B cell (primary cell): ENCODE data around the gene MLLT3. TPM values are rescaled to one million over a fixed set of nuclear protein-coding genes. Genes with fewer than 3 reads are reported as not detected.

Experiments
- ATAC-seq: fragments of 200-7000 bp; cut with Tn5 transposase; one replicate; pipeline ENCODE4 v1.10.0; 2021; ENCODE audit warnings: low read depth, mild to moderate bottlenecking, moderate number of reproducible peaks, moderate library complexity
- CTCF ChIA-PET: fragments of 350-600 bp; sonication (Branson Sonifier 250); formaldehyde crosslinking; loops from one replicate; lab custom pipeline; 2021; ENCODE audit warnings: antibody characterized with exemption, inconsistent platforms; lab: Charles Lee
- POLR2A ChIA-PET: fragments of 350-600 bp; sonication (Branson Sonifier 250); formaldehyde crosslinking; loops from one replicate; lab custom pipeline; 2021; ENCODE audit warnings: antibody characterized with exemption; lab: Charles Lee
- DNase-seq: peaks from one replicate; pipeline ENCODE4 v3.0.0; 2013
- H2AFZ ChIP-seq: 2 replicates; pipeline ENCODE4 v1.6.1; 2012; ENCODE audit warnings: mild to moderate bottlenecking, low read depth, low read length; ENCODE audit not compliant: insufficient read depth, poor library complexity, severe bottlenecking
- H3K27ac ChIP-seq, 2 donors: 1 replicate in 1 of 2; 2 replicates in 1 of 2; pipeline ENCODE4 v1.5.1; 2012 to 2013; ENCODE audit warnings: low read length in 2 of 2, mild to moderate bottlenecking in 2 of 2, moderate library complexity in 1 of 2
- H3K27me3 ChIP-seq, 4 experiments: fragments of 200-600 bp in 1 of 4; sonication (generic) in 1 of 4; replicated peaks in 1 of 4; 1 replicate in 2 of 4; 2 replicates in 2 of 4; pipeline versions ENCODE4 v1.6.1 to v1.7.0; 2013 to 2016; ENCODE audit warnings: low read length in 3 of 4, mild to moderate bottlenecking in 2 of 4, mixed read lengths in 1 of 4, moderate library complexity in 1 of 4; ENCODE audit not compliant: insufficient read depth in 4 of 4, control insufficient read depth in 3 of 4; ENCODE audit errors: control extremely low read depth in 1 of 4
- H3K36me3 ChIP-seq, 2 experiments: replicated peaks in 1 of 2; 1 replicate in 1 of 2; 2 replicates in 1 of 2; pipeline versions ENCODE4 v1.6.1 to v1.7.1; 2013; ENCODE audit warnings: low read length in 1 of 2; ENCODE audit not compliant: insufficient read depth in 2 of 2, control insufficient read depth in 1 of 2; ENCODE audit errors: control extremely low read depth in 1 of 2, extremely low read depth in 1 of 2
- H3K4me1 ChIP-seq, 2 donors: fragments of 200-600 bp in 1 of 2; sonication (generic) in 1 of 2; 1 replicate in 1 of 2; 2 replicates in 1 of 2; pipeline versions ENCODE4 v1.5.1 to v1.6.1; 2013 to 2017; ENCODE audit warnings: low read length in 2 of 2; ENCODE audit not compliant: control insufficient read depth in 2 of 2, insufficient read depth in 2 of 2
- H3K4me2 ChIP-seq: replicated peaks from 2 replicates; pipeline ENCODE3; 2012; ENCODE audit warnings: mild to moderate bottlenecking, low read depth, low read length; ENCODE audit not compliant: poor library complexity, severe bottlenecking
- H3K4me3 ChIP-seq, 5 experiments: fragments of 200-600 bp in 1 of 5; sonication (generic) in 1 of 5; 1 replicate in 3 of 5; 2 replicates in 2 of 5; pipeline versions ENCODE4 v1.5.1 to v1.7.0; 2011 to 2016; ENCODE audit warnings: low read length in 4 of 5, mild to moderate bottlenecking in 4 of 5, low read depth in 2 of 5, control low read depth in 1 of 5, moderate library complexity in 1 of 5; ENCODE audit not compliant: insufficient read depth in 1 of 5; ENCODE audit errors: control extremely low read depth in 1 of 5, extremely low read depth in 1 of 5
- H3K79me2 ChIP-seq: fragments of 200-600 bp; sonication (generic); one replicate; pipeline ENCODE4 v1.6.0; 2016; ENCODE audit warnings: low read length; ENCODE audit not compliant: control insufficient read depth, insufficient read depth
- H3K9ac ChIP-seq: fragments of 200-600 bp; sonication (generic); 2 replicates; pipeline ENCODE4 v1.6.1; 2017; ENCODE audit warnings: mild to moderate bottlenecking, low read length, moderate library complexity
- H3K9me3 ChIP-seq, 3 donors: one replicate each; pipeline versions ENCODE4 v1.6.1 to v1.7.1; 2013; ENCODE audit warnings: low read length in 2 of 3; ENCODE audit not compliant: control insufficient read depth in 2 of 3, insufficient read depth in 1 of 3; ENCODE audit errors: control extremely low read depth in 1 of 3
- H4K20me1 ChIP-seq: 2 replicates; pipeline ENCODE4 v1.6.0; 2012; ENCODE audit warnings: mild to moderate bottlenecking, low read length; ENCODE audit not compliant: insufficient read depth, control insufficient read depth, poor library complexity, severe bottlenecking
- H3K27ac Mint-ChIP-seq: one replicate; pipeline ENCODE4 v1.8.0; 2021; ENCODE audit warnings: mixed read lengths
- H3K27me3 Mint-ChIP-seq: one replicate; pipeline ENCODE4 v1.8.0; 2021; ENCODE audit warnings: mixed read lengths
- H3K4me1 Mint-ChIP-seq: one replicate; pipeline ENCODE4 v1.8.0; 2021; ENCODE audit warnings: mixed read lengths
- H3K4me3 Mint-ChIP-seq: one replicate; pipeline ENCODE4 v1.8.0; 2021; ENCODE audit warnings: mixed read lengths
- H3K9me3 Mint-ChIP-seq: one replicate; pipeline ENCODE4 v1.8.0; 2022; ENCODE audit warnings: mixed read lengths; ENCODE audit not compliant: insufficient read depth
- EZH2 ChIP-seq: IDR thresholded peaks from 2 replicates; pipeline ENCODE4 v1.6.1; 2012; ENCODE audit warnings: borderline replicate concordance, low read depth, mild to moderate bottlenecking, moderate library complexity, low read length; ENCODE audit not compliant: insufficient read depth, poor library complexity, severe bottlenecking
- WGBS: methylation state at CpG from one replicate; pipeline ENCODE4 v1.1.5; 2013; ENCODE audit warnings: missing lambda C conversion rate; ENCODE audit not compliant: insufficient coverage; 5-methylcytosine and 5-hydroxymethylcytosine counted together
- intact Hi-C: fragments of 100-400 bp; cut with micrococcal nuclease; formaldehyde crosslinking; loops from one replicate; pipeline ENCODE4 v1.10.0; 2022
- polyA plus RNA-seq: library from polyadenylated mRNA; depleted of rRNA; stranded (reverse); fragments of >200 nt; gene quantifications from 2 replicates; pipeline ENCODE4 v1.2.3, GENCODE V29; 2012
- total RNA-seq, 2 donors: library from RNA; stranded (reverse); fragments of 120-200 nt in 1 of 2; gene quantifications; 1 replicate in 1 of 2; 2 replicates in 1 of 2; pipeline versions ENCODE4 v1.2.3 to v1.2.4, GENCODE V29; 2013 to 2022
- TF ChIP-seq, protein P1 (sequence below): fragments of 200-600 bp; IDR thresholded peaks from one replicate; pipeline ENCODE4 v1.8.0; 2022; ENCODE audit warnings: antibody characterized with exemption, mild to moderate bottlenecking

Gene MLLT3
- total and polyA plus RNA-seq, 2 donors (not counting 1 experiment from before 2014, with no cell fraction given): 3.4 to 3.6 TPM

- Histone ChIP-seq H3K79me2 (no peaks in the 10 kb centered on the region), H3K4me1 (peaks cover 23 to 41% of the 10 kb centered on the region in 2 donors), H3K9ac (peak overlapping the region; percentile 88), H3K9me3 (peaks cover 0 to 4% (median 0%) of the 10 kb centered on the region in 3 donors), H3K27ac (no peak overlapping the region), H3K4me2 (peak overlapping the region; percentile 96), H4K20me1 (no peaks in the 10 kb centered on the region), H3K36me3 (no peaks in the 10 kb centered on the region), H3K27me3 (peaks cover 0 to 15% (median 6%) of the 10 kb centered on the region in 4 experiments), H3K4me3 (peak overlapping the region; percentile 74 to 96 (median 91)), H2AFZ (peak overlapping the region; percentile 88)
- H3K4me1 Mint-ChIP-seq: peaks cover 38% of the 10 kb centered on the region
- intact Hi-C loops: loop anchor here (5.0 kb wide), 4 partner anchors 411 to 716 kb away; partner anchors contain the start of genes HACD4 and KLHL9
- no peak for TF ChIP-seq EZH2
- TF ChIP-seq, protein P1, sequence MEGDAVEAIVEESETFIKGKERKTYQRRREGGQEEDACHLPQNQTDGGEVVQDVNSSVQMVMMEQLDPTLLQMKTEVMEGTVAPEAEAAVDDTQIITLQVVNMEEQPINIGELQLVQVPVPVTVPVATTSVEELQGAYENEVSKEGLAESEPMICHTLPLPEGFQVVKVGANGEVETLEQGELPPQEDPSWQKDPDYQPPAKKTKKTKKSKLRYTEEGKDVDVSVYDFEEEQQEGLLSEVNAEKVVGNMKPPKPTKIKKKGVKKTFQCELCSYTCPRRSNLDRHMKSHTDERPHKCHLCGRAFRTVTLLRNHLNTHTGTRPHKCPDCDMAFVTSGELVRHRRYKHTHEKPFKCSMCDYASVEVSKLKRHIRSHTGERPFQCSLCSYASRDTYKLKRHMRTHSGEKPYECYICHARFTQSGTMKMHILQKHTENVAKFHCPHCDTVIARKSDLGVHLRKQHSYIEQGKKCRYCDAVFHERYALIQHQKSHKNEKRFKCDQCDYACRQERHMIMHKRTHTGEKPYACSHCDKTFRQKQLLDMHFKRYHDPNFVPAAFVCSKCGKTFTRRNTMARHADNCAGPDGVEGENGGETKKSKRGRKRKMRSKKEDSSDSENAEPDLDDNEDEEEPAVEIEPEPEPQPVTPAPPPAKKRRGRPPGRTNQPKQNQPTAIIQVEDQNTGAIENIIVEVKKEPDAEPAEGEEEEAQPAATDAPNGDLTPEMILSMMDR: no peak
- no peaks in the 10 kb centered on the region for H3K9me3 Mint-ChIP-seq
- ATAC-seq: no peak
- ChIA-PET POLR2A (interaction anchor here (2.0 kb wide), 1 partner anchor 63 kb away, joined by 7 read pairs; the partner anchor contains the start of gene FOCAD), CTCF (interaction anchor here (1.9 to 2.9 kb wide), 3 partner anchors 63 to 321 kb away, joined by 8 to 19 read pairs (median 10); partner anchors contain the start of gene FOCAD)
- DNase-seq: peak; percentile 70
- peaks cover 8% of the 10 kb centered on the region for H3K27me3 Mint-ChIP-seq
- H3K4me3 Mint-ChIP-seq: peak overlapping the region; percentile 92
- under 1% methylated on average over 46 of the region's 65 CpGs for WGBS
- H3K27ac Mint-ChIP-seq: peak overlapping the region; percentile 92
These were observed 1.4 kb downstream of the MLLT3 start for GRCh38 chr9:20620650-20621470.
